NCI-H1417 treated with DMSO at 0.1 percent for 48 hours (cell line): ENCODE measurements around the gene RXRB.
A peak's percentile ranks its signal among the peaks of the same experiment; 100 is the strongest.
"Not testable (repeated sequence)": the region's sequence is repeated elsewhere in the genome, so short reads cannot be mapped to it uniquely, and the experiment has no call there.

Experiments
- DNase-seq: peaks from one replicate; lab custom pipeline; 2025; lab: John Stamatoyannopoulos, UW

Gene RXRB

DNA sequence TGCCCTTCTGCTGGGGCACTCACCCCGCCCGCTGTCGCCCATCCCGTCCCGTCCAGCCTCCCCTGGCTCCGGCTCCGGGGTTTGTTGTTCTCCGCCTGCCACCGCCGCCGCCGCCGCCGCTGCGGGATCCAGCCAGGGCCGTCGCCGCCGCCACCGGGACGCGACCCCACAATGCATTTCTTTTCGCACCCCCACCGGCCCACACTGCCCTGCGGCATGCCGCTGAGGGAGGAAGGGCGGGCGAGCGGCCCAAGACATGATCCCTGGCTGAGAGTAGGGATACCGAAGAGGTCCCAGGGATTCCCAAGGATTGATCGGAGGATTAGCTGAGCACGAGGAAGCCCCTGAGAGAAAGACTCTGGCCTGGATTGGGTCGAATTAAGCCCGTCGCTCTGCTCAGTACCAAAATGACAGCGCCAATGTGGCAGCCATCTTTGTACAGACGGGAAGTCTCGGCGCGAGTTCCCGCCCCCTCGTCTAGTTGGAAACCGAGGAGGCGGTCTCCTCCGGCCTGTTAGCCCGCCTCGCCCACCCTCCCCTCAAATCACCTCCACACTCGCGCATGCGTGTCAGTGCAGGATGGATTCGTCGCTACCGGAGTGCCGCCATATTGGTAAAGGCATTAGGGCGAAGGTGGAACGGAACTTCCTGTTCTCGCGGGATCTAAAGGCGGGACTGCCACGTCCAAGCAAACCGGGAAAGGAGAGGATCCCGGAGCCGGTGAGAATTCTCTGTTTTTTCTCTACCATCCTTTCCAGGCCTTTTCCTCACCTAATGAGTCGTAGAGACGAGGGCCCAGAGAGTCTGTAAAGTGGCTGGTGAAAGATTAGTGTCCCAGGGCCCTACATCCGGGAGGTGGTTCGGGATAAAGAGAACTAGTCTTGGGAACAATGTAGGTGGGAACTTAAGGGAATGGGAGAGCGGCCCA lies at the start of gene RXRB, which contains the start of gene SLC39A7:
Gene RXRB (minus strand): TSS at position 447 of the 928 bp plus-strand sequence. CDS start 189 bp downstream, at position 258.
Gene SLC39A7 (plus strand): TSS at position 649 of the 928 bp plus-strand sequence. CDS start 379 bp downstream, outside the sequence.
- DNase-seq = peak; percentile 80

DNA sequence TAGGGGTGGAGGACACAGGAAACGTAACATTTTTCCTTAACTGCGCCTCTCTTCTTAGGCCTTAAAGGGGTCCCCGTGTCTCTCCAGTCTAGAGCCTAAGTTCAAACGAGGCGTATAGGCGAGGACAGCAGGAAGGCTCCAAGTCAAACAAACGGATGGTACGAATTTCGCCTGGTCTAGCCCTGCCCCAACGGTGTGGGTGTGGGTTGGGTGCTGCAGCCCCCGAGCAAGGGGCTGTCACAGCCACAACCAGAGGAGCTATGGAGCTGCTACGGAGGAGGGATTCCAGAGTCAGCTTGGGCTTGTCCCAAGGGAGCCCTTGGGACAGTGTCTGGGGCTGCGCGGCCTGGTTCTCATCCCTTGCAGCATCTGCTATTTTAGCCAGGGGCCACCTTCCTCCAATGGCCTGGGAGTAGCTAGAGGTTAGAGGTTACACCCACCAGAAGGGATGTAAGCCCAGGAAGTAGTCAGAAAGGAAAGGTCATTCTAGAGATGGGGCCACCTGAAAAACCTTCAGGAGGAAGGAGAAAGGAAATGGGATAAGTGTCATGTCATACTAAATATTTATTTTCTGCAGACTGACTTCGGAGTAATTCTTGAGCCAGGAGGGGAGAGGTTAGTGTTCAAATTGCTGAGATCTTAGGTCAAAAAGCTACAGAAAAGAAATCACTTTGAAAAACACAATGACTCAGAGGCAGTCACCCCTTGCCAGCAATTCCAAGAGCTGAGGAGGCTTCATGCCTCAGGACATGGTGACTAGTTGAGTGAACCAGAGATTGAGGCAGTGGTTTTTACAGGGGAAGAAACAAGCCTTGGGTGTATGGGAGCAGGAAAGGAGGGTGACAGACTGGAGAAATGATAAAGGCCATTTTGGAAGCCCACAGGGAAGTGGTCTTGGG lies 49.5 kb upstream of the RXRB start:
- DNase-seq = no peak

DNA sequence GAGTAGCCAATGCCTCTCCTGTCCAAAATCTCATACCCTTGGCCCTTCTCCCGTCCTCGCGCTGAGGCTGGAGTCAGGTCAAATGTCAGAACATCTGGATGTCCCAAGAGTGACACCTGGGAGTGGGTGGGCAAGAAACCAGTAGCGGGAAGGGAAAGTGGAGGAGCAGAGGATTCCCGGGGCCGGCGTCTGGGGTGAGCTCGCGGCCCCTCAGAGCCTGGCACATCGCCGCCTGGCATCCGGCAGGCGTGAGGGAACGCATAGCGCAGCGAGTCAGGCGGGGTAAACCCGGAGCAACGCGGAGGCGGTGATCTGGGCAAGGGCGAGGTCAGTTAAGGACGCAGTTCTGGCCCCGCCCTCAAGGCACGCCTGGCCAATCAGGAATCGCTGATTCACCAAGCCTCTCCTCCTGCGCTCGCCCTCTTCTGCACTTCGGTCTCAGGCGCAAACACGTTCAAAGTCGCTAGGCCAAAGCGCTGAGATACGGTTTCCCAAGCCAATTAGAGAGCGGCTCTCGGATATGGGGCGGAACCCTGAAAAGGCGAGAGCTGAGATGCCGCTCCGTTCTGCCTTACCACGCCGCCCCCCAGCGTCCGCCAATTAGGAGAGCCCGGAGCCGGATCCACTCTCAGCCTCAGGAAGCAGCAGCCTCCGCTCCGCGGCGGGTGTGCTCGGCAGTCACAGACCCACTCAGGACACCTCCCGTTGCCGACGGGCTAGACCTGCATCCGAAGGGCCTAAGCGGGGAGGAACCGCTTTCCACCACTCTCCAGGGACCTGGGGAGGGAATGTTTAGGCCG lies 48.7 kb upstream of the RXRB start:
- DNase-seq = peak; percentile 91

GRCh38 chr6:33248643-33248931 lies 48.1 kb upstream of the RXRB start:
- DNase-seq = no peak

- peak; percentile 27 for DNase-seq
These were observed 47.6 kb upstream of the RXRB start for GRCh38 chr6:33247977-33248642.

DNA sequence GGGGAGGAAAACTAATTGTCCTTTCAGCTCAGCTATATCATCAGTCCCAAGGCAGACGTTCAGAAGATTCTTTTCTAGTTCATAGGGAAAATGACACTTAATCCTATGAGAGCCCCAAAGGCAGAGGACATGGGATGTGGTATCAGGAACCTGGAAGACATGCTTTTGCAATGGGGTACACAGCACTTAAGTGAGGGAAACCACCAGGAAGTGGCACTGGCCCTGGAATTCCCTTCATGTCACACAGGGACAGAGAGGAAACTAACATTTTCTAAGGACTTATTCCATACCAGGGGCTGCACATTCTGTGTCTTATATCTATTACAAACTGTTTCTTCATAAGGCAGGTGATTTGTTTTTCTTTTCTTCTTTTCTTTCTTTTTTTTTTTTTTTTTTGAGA lies 43.0 kb upstream of the RXRB start:
- DNase-seq = no peak

DNA sequence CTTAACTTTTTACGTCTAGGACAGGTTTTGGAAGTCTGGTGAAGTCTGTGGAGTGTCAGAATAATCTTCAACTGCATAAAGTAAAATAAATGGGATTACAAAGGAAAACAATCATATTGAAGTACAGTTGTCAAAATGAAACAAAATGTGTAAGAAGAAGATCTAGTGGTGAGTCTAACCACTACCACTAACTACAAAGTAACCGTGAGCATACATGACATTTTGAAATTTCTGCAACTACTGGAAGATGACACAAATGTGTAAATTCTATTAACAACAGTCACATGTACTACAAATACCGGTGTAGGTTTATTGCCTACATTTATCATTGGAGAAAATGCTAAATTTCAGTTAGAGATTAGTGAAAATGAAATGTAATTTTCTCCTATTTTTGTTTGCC lies 41.5 kb upstream of the RXRB start:
- no peak for DNase-seq

GRCh38 chr6:33237741-33238140 lies 37.3 kb upstream of the RXRB start:
- DNase-seq = no peak

DNA sequence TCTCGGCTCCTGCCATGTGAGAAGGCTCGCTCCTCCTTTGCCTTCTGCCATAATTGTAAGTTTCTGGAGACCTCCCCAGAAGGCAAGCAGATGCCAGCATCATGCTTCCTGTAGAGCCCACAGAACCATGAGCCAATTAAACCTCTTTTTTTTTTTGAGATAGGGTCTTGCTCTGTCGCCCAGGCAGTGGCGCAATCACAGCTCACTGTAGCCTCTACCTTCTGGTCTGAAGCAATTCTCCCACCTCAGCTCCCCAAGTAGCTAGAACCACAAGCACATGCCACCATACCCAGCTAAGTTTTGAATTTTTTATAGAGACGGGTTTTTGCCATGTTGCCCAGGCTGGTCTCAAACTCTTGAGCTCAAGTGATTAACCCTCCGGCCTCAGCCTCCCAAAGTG lies 36.4 kb upstream of the RXRB start:
- DNase-seq = no peak

GRCh38 chr6:33236328-33236727 lies 35.9 kb upstream of the RXRB start:
- DNase-seq = no peak

DNA sequence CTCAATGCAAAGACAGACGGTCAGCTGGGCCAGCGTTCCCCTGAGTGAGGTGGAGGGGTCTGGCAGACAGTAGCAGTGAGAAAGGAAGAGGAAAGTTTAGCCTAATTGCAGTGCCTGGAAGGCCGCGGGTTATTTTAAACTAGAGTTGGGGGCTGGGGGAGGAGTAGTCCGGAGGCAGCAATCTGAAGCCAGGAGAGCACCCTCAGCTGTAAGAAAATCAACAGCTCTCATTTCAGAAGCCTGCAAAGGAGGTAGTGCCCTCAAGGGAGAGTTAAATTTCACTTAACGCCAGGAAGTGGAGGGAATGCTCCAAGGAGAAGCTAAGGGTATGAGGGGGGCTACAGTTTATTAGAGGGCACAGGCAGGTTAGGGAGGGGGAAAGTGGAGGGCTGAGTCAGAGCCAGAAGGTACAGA lies 34.8 kb upstream of the RXRB start:
- no peak for DNase-seq

DNA sequence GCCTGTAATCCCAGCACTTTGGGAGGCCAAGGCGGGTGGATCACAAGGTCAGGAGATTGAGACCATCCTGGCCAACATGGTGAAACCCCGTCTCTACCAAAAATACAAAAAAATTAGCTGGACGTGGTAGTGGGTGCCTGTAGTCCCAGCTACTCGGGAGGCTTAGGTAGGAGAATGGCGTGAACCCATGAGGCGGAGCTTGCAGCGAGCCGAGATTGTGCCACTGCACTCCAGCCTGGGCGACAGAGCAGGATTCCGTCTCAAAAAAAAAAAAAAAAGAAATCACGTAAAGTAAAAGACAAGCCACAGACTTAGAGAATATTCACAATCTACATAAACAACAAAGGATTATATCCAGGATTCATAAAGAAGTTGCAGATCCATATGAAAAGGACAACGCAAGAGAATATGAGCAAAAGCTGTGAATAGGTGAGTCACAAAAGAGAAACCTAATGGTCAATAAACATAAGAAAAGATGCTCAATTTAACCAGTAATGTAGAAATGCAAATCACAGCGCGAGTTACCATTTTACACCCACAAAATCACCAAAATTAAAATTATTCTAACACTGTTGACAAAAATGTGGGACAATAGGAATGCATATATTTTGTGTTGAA lies 26.1 kb upstream of the RXRB start:
- not testable (repeated sequence) for DNase-seq

- no peak for DNase-seq
These were observed 17.2 kb upstream of the RXRB start for GRCh38 chr6:33217681-33218080.

GRCh38 chr6:33217246-33217645 lies 16.8 kb upstream of the RXRB start:
- no peak for DNase-seq

- DNase-seq = no peak
These were observed 15.7 kb upstream of the RXRB start for GRCh38 chr6:33216117-33216649.

DNA sequence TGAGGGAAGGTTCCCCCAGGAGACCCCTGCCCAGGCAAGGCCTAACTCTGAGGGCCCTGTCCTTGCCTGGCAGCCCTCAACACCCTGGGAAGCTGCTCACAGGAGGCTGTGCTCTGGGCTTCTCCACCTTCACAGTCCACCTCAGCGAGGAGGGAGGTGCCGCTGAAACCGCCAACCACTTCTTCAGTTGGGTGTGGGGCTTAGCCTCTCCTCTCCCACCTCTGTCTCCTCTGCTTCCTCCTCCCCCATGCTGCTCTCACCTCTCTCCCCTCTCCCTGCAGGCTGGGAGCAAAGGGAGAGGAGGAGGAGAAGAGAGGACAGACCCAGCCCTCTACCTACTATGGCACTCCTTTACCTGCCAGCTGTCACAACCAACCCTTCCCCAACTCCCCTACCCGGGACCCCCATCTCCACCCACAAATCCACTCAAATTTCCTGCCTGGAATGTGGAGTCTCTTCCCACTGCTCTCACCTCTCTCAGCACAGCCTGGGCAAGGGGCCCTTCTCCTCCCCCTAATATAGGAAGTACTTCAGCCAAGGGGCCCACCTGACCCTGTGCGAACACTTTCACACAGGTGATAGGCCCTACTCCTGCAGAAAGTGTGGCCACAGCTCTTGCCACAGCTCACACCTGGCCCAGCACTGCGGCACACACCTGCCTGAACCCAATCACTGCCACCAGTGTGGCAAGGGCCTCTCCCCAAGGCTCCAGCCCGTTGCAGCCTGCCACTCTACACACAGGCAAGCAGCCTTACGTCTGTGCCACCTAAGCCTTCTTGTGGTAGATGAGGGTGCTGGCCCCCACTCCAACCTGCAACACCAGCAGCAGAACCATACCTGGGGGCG lies 15.0 kb upstream of the RXRB start:
- DNase-seq = no peak

DNA sequence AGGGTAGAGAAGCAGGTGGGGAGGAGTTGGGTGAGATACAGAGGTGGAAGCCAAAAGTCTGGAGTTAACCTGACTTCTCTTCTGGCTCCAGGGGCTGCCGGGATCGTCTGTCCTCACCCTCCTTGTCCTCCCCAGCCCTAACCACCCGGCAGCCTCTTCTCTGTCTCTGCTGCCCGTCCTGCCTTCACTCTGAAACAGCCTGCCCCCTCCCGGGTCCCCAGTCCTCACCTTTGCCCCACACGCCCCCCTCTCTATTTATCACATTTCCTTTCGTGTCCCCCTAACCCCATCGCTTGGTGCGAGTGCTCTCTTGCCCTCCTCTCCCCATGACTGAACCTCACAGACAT lies 13.5 kb upstream of the RXRB start:
- no peak for DNase-seq

- no peak for DNase-seq
These were observed 12.9 kb upstream of the RXRB start for GRCh38 chr6:33213166-33213988.

- no peak for DNase-seq
These were observed 12.3 kb upstream of the RXRB start for GRCh38 chr6:33212857-33213165.
